B cell (primary cell): ENCODE data around the gene CFAP20. TPM values are rescaled to one million over a fixed set of nuclear protein-coding genes. Genes with fewer than 3 reads are reported as not detected.

Experiments used
- ATAC-seq: fragments of 200-7000 bp; cut with Tn5 transposase; one replicate; pipeline ENCODE4 v1.10.0; 2021; ENCODE audit warnings: low read depth, mild to moderate bottlenecking, moderate number of reproducible peaks, moderate library complexity
- CTCF ChIA-PET: fragments of 350-600 bp; sonication (Branson Sonifier 250); formaldehyde crosslinking; loops from one replicate; lab custom pipeline; 2021; ENCODE audit warnings: antibody characterized with exemption, inconsistent platforms; lab: Charles Lee
- POLR2A ChIA-PET: fragments of 350-600 bp; sonication (Branson Sonifier 250); formaldehyde crosslinking; loops from one replicate; lab custom pipeline; 2021; ENCODE audit warnings: antibody characterized with exemption; lab: Charles Lee
- DNase-seq: peaks from one replicate; pipeline ENCODE4 v3.0.0; 2013
- H2AFZ ChIP-seq: 2 replicates; pipeline ENCODE4 v1.6.1; 2012; ENCODE audit warnings: mild to moderate bottlenecking, low read depth, low read length; ENCODE audit not compliant: insufficient read depth, poor library complexity, severe bottlenecking
- H3K27ac ChIP-seq, 2 donors: 1 replicate in 1 of 2; 2 replicates in 1 of 2; pipeline ENCODE4 v1.5.1; 2012 to 2013; ENCODE audit warnings: low read length in 2 of 2, mild to moderate bottlenecking in 2 of 2, moderate library complexity in 1 of 2
- H3K27me3 ChIP-seq, 4 experiments: fragments of 200-600 bp in 1 of 4; sonication (generic) in 1 of 4; replicated peaks in 1 of 4; 1 replicate in 2 of 4; 2 replicates in 2 of 4; pipeline versions ENCODE4 v1.6.1 to v1.7.0; 2013 to 2016; ENCODE audit warnings: low read length in 3 of 4, mild to moderate bottlenecking in 2 of 4, mixed read lengths in 1 of 4, moderate library complexity in 1 of 4; ENCODE audit not compliant: insufficient read depth in 4 of 4, control insufficient read depth in 3 of 4; ENCODE audit errors: control extremely low read depth in 1 of 4
- H3K36me3 ChIP-seq, 2 experiments: replicated peaks in 1 of 2; 1 replicate in 1 of 2; 2 replicates in 1 of 2; pipeline versions ENCODE4 v1.6.1 to v1.7.1; 2013; ENCODE audit warnings: low read length in 1 of 2; ENCODE audit not compliant: insufficient read depth in 2 of 2, control insufficient read depth in 1 of 2; ENCODE audit errors: control extremely low read depth in 1 of 2, extremely low read depth in 1 of 2
- H3K4me1 ChIP-seq, 2 donors: fragments of 200-600 bp in 1 of 2; sonication (generic) in 1 of 2; 1 replicate in 1 of 2; 2 replicates in 1 of 2; pipeline versions ENCODE4 v1.5.1 to v1.6.1; 2013 to 2017; ENCODE audit warnings: low read length in 2 of 2; ENCODE audit not compliant: control insufficient read depth in 2 of 2, insufficient read depth in 2 of 2
- H3K4me2 ChIP-seq: replicated peaks from 2 replicates; pipeline ENCODE3; 2012; ENCODE audit warnings: mild to moderate bottlenecking, low read depth, low read length; ENCODE audit not compliant: poor library complexity, severe bottlenecking
- H3K4me3 ChIP-seq, 5 experiments: fragments of 200-600 bp in 1 of 5; sonication (generic) in 1 of 5; 1 replicate in 3 of 5; 2 replicates in 2 of 5; pipeline versions ENCODE4 v1.5.1 to v1.7.0; 2011 to 2016; ENCODE audit warnings: low read length in 4 of 5, mild to moderate bottlenecking in 4 of 5, low read depth in 2 of 5, control low read depth in 1 of 5, moderate library complexity in 1 of 5; ENCODE audit not compliant: insufficient read depth in 1 of 5; ENCODE audit errors: control extremely low read depth in 1 of 5, extremely low read depth in 1 of 5
- H3K79me2 ChIP-seq: fragments of 200-600 bp; sonication (generic); one replicate; pipeline ENCODE4 v1.6.0; 2016; ENCODE audit warnings: low read length; ENCODE audit not compliant: control insufficient read depth, insufficient read depth
- H3K9ac ChIP-seq: fragments of 200-600 bp; sonication (generic); 2 replicates; pipeline ENCODE4 v1.6.1; 2017; ENCODE audit warnings: mild to moderate bottlenecking, low read length, moderate library complexity
- H3K9me3 ChIP-seq, 3 donors: one replicate each; pipeline versions ENCODE4 v1.6.1 to v1.7.1; 2013; ENCODE audit warnings: low read length in 2 of 3; ENCODE audit not compliant: control insufficient read depth in 2 of 3, insufficient read depth in 1 of 3; ENCODE audit errors: control extremely low read depth in 1 of 3
- H4K20me1 ChIP-seq: 2 replicates; pipeline ENCODE4 v1.6.0; 2012; ENCODE audit warnings: mild to moderate bottlenecking, low read length; ENCODE audit not compliant: insufficient read depth, control insufficient read depth, poor library complexity, severe bottlenecking
- H3K27ac Mint-ChIP-seq: one replicate; pipeline ENCODE4 v1.8.0; 2021; ENCODE audit warnings: mixed read lengths
- H3K27me3 Mint-ChIP-seq: one replicate; pipeline ENCODE4 v1.8.0; 2021; ENCODE audit warnings: mixed read lengths
- H3K4me1 Mint-ChIP-seq: one replicate; pipeline ENCODE4 v1.8.0; 2021; ENCODE audit warnings: mixed read lengths
- H3K4me3 Mint-ChIP-seq: one replicate; pipeline ENCODE4 v1.8.0; 2021; ENCODE audit warnings: mixed read lengths
- H3K9me3 Mint-ChIP-seq: one replicate; pipeline ENCODE4 v1.8.0; 2022; ENCODE audit warnings: mixed read lengths; ENCODE audit not compliant: insufficient read depth
- EZH2 ChIP-seq: IDR thresholded peaks from 2 replicates; pipeline ENCODE4 v1.6.1; 2012; ENCODE audit warnings: borderline replicate concordance, low read depth, mild to moderate bottlenecking, moderate library complexity, low read length; ENCODE audit not compliant: insufficient read depth, poor library complexity, severe bottlenecking
- WGBS: methylation state at CpG from one replicate; pipeline ENCODE4 v1.1.5; 2013; ENCODE audit warnings: missing lambda C conversion rate; ENCODE audit not compliant: insufficient coverage; 5-methylcytosine and 5-hydroxymethylcytosine counted together
- intact Hi-C: fragments of 100-400 bp; cut with micrococcal nuclease; formaldehyde crosslinking; loops from one replicate; pipeline ENCODE4 v1.10.0; 2022
- polyA plus RNA-seq: library from polyadenylated mRNA; depleted of rRNA; stranded (reverse); fragments of >200 nt; gene quantifications from 2 replicates; pipeline ENCODE4 v1.2.3, GENCODE V29; 2012
- total RNA-seq, 2 donors: library from RNA; stranded (reverse); fragments of 120-200 nt in 1 of 2; gene quantifications; 1 replicate in 1 of 2; 2 replicates in 1 of 2; pipeline versions ENCODE4 v1.2.3 to v1.2.4, GENCODE V29; 2013 to 2022
- TF ChIP-seq, protein P1 (sequence below): fragments of 200-600 bp; IDR thresholded peaks from one replicate; pipeline ENCODE4 v1.8.0; 2022; ENCODE audit warnings: antibody characterized with exemption, mild to moderate bottlenecking

The CFAP20 gene
- total and polyA plus RNA-seq, 2 donors (not counting 1 experiment from before 2014, with no cell fraction given), result 27.3 to 45.4 TPM

- TF ChIP-seq, protein P1, sequence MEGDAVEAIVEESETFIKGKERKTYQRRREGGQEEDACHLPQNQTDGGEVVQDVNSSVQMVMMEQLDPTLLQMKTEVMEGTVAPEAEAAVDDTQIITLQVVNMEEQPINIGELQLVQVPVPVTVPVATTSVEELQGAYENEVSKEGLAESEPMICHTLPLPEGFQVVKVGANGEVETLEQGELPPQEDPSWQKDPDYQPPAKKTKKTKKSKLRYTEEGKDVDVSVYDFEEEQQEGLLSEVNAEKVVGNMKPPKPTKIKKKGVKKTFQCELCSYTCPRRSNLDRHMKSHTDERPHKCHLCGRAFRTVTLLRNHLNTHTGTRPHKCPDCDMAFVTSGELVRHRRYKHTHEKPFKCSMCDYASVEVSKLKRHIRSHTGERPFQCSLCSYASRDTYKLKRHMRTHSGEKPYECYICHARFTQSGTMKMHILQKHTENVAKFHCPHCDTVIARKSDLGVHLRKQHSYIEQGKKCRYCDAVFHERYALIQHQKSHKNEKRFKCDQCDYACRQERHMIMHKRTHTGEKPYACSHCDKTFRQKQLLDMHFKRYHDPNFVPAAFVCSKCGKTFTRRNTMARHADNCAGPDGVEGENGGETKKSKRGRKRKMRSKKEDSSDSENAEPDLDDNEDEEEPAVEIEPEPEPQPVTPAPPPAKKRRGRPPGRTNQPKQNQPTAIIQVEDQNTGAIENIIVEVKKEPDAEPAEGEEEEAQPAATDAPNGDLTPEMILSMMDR, result no peak
- no peak for TF ChIP-seq EZH2
- no peaks in the 10 kb centered on the region for H3K36me3 ChIP-seq
- H2AFZ ChIP-seq, result no peak overlapping the region
- no peaks in the 10 kb centered on the region for H3K79me2 ChIP-seq
- H3K4me2 ChIP-seq, result no peak overlapping the region
- no peak overlapping the region for H3K4me3 ChIP-seq
- CTCF ChIA-PET, result interaction anchor here (0.7 kb wide), 1 partner anchor 476 kb away, joined by 6 read pairs; no protein-coding TSS in a partner anchor
- H4K20me1 ChIP-seq, result no peaks in the 10 kb centered on the region
- no peaks in the 10 kb centered on the region for H3K4me1 ChIP-seq
- WGBS, result 83% methylated on average over 1 of the region's 8 CpGs
- DNase-seq, result no peak
- Mint-ChIP-seq H3K27ac (no peak overlapping the region), H3K4me1 (no peaks in the 10 kb centered on the region), H3K27me3 (no peaks in the 10 kb centered on the region), H3K4me3 (no peak overlapping the region), H3K9me3 (no peaks in the 10 kb centered on the region)
- POLR2A ChIA-PET, result no interaction called here
- H3K27ac ChIP-seq, result no peak overlapping the region
- no peaks in the 10 kb centered on the region for H3K9me3 ChIP-seq
- no peaks in the 10 kb centered on the region for H3K27me3 ChIP-seq
- no peak for ATAC-seq
- H3K9ac ChIP-seq, result no peak overlapping the region
- intact Hi-C loops, result no loop called here
Observed at GRCh38 chr16:58152246-58152868, 23.2 kb upstream of the CFAP20 start.

DNA sequence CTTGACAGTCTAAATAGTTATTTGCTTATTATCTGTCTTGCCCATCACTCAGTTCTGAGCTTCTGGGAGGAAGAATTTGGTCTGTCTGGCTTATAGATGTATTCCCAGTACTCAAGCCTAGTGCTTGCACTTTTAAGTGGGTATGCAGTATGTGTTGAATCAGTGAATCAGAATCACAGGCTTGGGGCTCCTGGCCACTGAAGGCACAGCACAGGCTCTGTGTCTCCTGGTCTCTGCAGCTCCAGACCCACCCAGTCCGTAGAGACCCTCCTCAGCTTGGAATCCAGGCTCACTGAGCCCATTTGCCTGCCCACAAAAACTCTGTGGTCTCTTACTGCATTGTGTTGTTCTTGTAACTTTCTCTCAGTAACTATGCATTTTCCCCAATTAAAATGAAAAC is 19.3 kb upstream of the CFAP20 start:
- Mint-ChIP-seq H3K4me3 (no peak overlapping the region), H3K9me3 (no peaks in the 10 kb centered on the region), H3K27me3 (no peaks in the 10 kb centered on the region), H3K27ac (no peak overlapping the region), H3K4me1 (no peaks in the 10 kb centered on the region)
- intact Hi-C loops, result no loop called here
- DNase-seq (no peak), ATAC-seq (no peak)
- 100% methylated on average over 1 of the region's 1 CpG for WGBS
- no peak overlapping the region for H3K27ac ChIP-seq
- no peak overlapping the region for H2AFZ ChIP-seq
- H3K4me3 ChIP-seq, result no peak overlapping the region
- H3K9ac ChIP-seq, result no peak overlapping the region
- ChIA-PET CTCF (no interaction called here), POLR2A (no interaction called here)
- H3K36me3 ChIP-seq, result no peaks in the 10 kb centered on the region
- H3K79me2 ChIP-seq, result no peaks in the 10 kb centered on the region
- H4K20me1 ChIP-seq, result no peaks in the 10 kb centered on the region
- TF ChIP-seq, protein P1, result no peak
- TF ChIP-seq EZH2, result no peak
- no peak overlapping the region for H3K4me2 ChIP-seq
- H3K27me3 ChIP-seq, result no peaks in the 10 kb centered on the region
- no peaks in the 10 kb centered on the region for H3K4me1 ChIP-seq
- H3K9me3 ChIP-seq, result no peaks in the 10 kb centered on the region
